Measurements from ENCODE around the gene FAM76B. TPM values are rescaled to one million over a fixed set of nuclear protein-coding genes. Genes with fewer than 3 reads are reported as not detected.

Gene FAM76B
- total RNA-seq, 1 experiment from 2014 or later: 13.3 TPM

- CTCF ChIA-PET: no interaction called here
- intact Hi-C loops (cut with micrococcal nuclease): no loop called here
- Histone ChIP-seq H3K4me1 (ENCODE audit: insufficient read depth, low read length) (peaks cover 29% of the 10 kb centered on the region), H3K27me3 (ENCODE audit: low read length) (no peaks in the 10 kb centered on the region), H3K4me2 (ENCODE audit: low read length) (no peak overlapping the region), H3K27ac (ENCODE audit: low read length) (no peak overlapping the region), H3F3A (ENCODE audit: low read length, unreplicated experiment) (no peaks in the 10 kb centered on the region), H3K9me3 (ENCODE audit: low read length) (no peaks in the 10 kb centered on the region), H3K36me3 (ENCODE audit: low read depth, low read length) (peaks cover 16% of the 10 kb centered on the region), H3K4me3 (ENCODE audit: low read length) (no peak overlapping the region), H2AFZ (ENCODE audit: low read length) (no peak overlapping the region), H3K79me2 (ENCODE audit: low read length) (peaks cover 65% of the 10 kb centered on the region), H4K20me1 (ENCODE audit: low read length) (0 out of 2 replicates have a peak, but pooled peaks cover 8% of the 10 kb centered on the region), H3K9ac (ENCODE audit: low read length) (no peak overlapping the region), H3K9me2 (replicated peaks; ENCODE audit: low read length) (no peaks in the 10 kb centered on the region)
- no peak for DNase-seq
- ATAC-seq: no peak
- BruUV-seq (replicated peaks): no TSS peak
- POLR2A ChIA-PET (ENCODE audit: unreplicated experiment): no interaction called here
- TF ChIP-seq EZH2phosphoT487 (IDR thresholded peaks at IDR 0.05; ENCODE audit: borderline replicate concordance, low read length): no peak
- TF ChIP-seq CTCF (conservative IDR thresholded peaks at IDR 0.05; ENCODE audit: low read depth, low read length): no peak
- no peak for TF ChIP-seq EZH2 (IDR thresholded peaks at IDR 0.05; ENCODE audit: low read length, unreplicated experiment)
Measured at GRCh38 chr11:95795627-95796295, 6.2 kb upstream of the FAM76B start.

- peaks cover 69% of the 10 kb centered on the region for H3K79me2 ChIP-seq (ENCODE audit: low read length)
- peak overlapping the region; percentile 12; the same call in 1 of the 2 replicates for H3K4me3 ChIP-seq (ENCODE audit: low read length)
- no peaks in the 10 kb centered on the region for H3K27me3 ChIP-seq (ENCODE audit: low read length)
- BruUV-seq (replicated peaks): no TSS peak
- peak overlapping the region; percentile 51 for H3K4me2 ChIP-seq (ENCODE audit: low read length)
- DNase-seq (peak; percentile 52), ATAC-seq (no peak)
- H3K4me1 ChIP-seq (ENCODE audit: insufficient read depth, low read length): peaks cover 29% of the 10 kb centered on the region
- no peak overlapping the region for H2AFZ ChIP-seq (ENCODE audit: low read length)
- H3K9me3 ChIP-seq (ENCODE audit: low read length): no peaks in the 10 kb centered on the region
- no peaks in the 10 kb centered on the region for H3K9me2 ChIP-seq (replicated peaks; ENCODE audit: low read length)
- CTCF ChIA-PET: no interaction called here
- intact Hi-C loops (cut with micrococcal nuclease): loop anchor here (5.0 kb wide), 1 partner anchor 243 kb away; no protein-coding TSS in a partner anchor
- TF ChIP-seq EZH2phosphoT487 (IDR thresholded peaks at IDR 0.05; ENCODE audit: borderline replicate concordance, low read length): no peak
- TF ChIP-seq CTCF (conservative IDR thresholded peaks at IDR 0.05; ENCODE audit: low read depth, low read length): no peak
- no peak for TF ChIP-seq EZH2 (IDR thresholded peaks at IDR 0.05; ENCODE audit: low read length, unreplicated experiment)
- peaks cover 4% of the 10 kb centered on the region for H3K36me3 ChIP-seq (ENCODE audit: low read depth, low read length)
- 0 out of 2 replicates have a peak, but pooled peaks cover 8% of the 10 kb centered on the region for H4K20me1 ChIP-seq (ENCODE audit: low read length)
- no peak overlapping the region for H3K27ac ChIP-seq (ENCODE audit: low read length)
- H3F3A ChIP-seq (ENCODE audit: low read length, unreplicated experiment): no peaks in the 10 kb centered on the region
- H3K9ac ChIP-seq (ENCODE audit: low read length): no peak overlapping the region
- POLR2A ChIA-PET (ENCODE audit: unreplicated experiment): interaction anchor here (0.5 kb wide), 1 partner anchor 727 kb away, joined by 7 read pairs; no protein-coding TSS in a partner anchor
Measured at GRCh38 chr11:95794086-95794485, 4.5 kb upstream of the FAM76B start.

GRCh38 chr11:95793116-95793515 is 3.5 kb upstream of the FAM76B start:
- DNase-seq: no peak
- TF ChIP-seq EZH2 (IDR thresholded peaks at IDR 0.05; ENCODE audit: low read length, unreplicated experiment) (no peak), EZH2phosphoT487 (IDR thresholded peaks at IDR 0.05; ENCODE audit: borderline replicate concordance, low read length) (no peak), CTCF (conservative IDR thresholded peaks at IDR 0.05; ENCODE audit: low read depth, low read length) (no peak)
- POLR2A ChIA-PET (ENCODE audit: unreplicated experiment): no interaction called here
- Histone ChIP-seq H3K36me3 (ENCODE audit: low read depth, low read length) (no peaks in the 10 kb centered on the region), H3K79me2 (ENCODE audit: low read length) (peaks cover 79% of the 10 kb centered on the region), H3K4me2 (ENCODE audit: low read length) (peak overlapping the region; percentile 97), H3K9ac (ENCODE audit: low read length) (no peak overlapping the region), H4K20me1 (ENCODE audit: low read length) (0 out of 2 replicates have a peak, but pooled peaks cover 8% of the 10 kb centered on the region), H3F3A (ENCODE audit: low read length, unreplicated experiment) (no peaks in the 10 kb centered on the region), H3K9me3 (ENCODE audit: low read length) (no peaks in the 10 kb centered on the region), H3K27me3 (ENCODE audit: low read length) (no peaks in the 10 kb centered on the region), H2AFZ (ENCODE audit: low read length) (no peak overlapping the region), H3K9me2 (replicated peaks; ENCODE audit: low read length) (no peaks in the 10 kb centered on the region), H3K27ac (ENCODE audit: low read length) (no peak overlapping the region), H3K4me1 (ENCODE audit: insufficient read depth, low read length) (peaks cover 35% of the 10 kb centered on the region), H3K4me3 (ENCODE audit: low read length) (peak overlapping the region; percentile 86; the same call in 1 of the 2 replicates)
- intact Hi-C loops (cut with micrococcal nuclease): loop anchor here (5.0 kb wide), 1 partner anchor 244 kb away; no protein-coding TSS in a partner anchor
- no peak for ATAC-seq
- BruUV-seq (replicated peaks): no TSS peak
- CTCF ChIA-PET: no interaction called here
